GM11168 (cell line): ENCODE data around the gene IGFALS.

Source experiments
- in situ Hi-C: fragments of 300-500 bp; cut with MboI; formaldehyde crosslinking; loops from one replicate; pipeline ENCODE4 v1.12.0; 2022; ENCODE audit warnings: low sequenced_read_pairs; ENCODE audit not compliant: unreplicated experiment

The IGFALS gene

GRCh38 chr16:1793578-1794220 lies at the start of gene IGFALS:
Gene IGFALS (minus strand): TSS chr16:1793705. CDS start chr16:1793652, 53 bp downstream.
- in situ Hi-C loops, result no loop called here

GRCh38 chr16:1839554-1839953 lies 46.0 kb upstream of the IGFALS start:
- in situ Hi-C loops, result no loop called here

DNA sequence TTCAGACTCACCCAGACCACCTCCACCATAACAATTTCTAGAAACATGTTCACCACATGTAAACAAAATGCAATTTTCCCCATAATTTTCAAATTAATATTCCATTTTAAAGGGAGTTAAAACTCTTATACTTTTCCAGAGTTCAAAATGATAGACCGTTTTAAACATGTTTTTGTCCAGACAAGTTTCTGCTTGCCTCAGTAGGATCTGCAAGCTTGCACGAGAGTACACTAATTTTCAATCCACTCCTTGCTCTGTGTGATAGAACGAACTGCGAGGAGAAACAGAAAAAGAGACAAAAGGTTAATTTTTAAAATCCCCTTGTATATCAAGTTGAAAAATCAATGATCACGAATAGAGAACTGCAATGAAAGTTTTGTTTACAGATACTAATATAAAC lies 40.6 kb upstream of the IGFALS start:
- in situ Hi-C loops, result no loop called here

GRCh38 chr16:1832838-1833454 lies 39.4 kb upstream of the IGFALS start:
- in situ Hi-C loops, result no loop called here

GRCh38 chr16:1831186-1832075 lies 37.9 kb upstream of the IGFALS start:
- in situ Hi-C loops, result no loop called here

GRCh38 chr16:1830213-1830612 lies 36.7 kb upstream of the IGFALS start:
- in situ Hi-C loops, result no loop called here

DNA sequence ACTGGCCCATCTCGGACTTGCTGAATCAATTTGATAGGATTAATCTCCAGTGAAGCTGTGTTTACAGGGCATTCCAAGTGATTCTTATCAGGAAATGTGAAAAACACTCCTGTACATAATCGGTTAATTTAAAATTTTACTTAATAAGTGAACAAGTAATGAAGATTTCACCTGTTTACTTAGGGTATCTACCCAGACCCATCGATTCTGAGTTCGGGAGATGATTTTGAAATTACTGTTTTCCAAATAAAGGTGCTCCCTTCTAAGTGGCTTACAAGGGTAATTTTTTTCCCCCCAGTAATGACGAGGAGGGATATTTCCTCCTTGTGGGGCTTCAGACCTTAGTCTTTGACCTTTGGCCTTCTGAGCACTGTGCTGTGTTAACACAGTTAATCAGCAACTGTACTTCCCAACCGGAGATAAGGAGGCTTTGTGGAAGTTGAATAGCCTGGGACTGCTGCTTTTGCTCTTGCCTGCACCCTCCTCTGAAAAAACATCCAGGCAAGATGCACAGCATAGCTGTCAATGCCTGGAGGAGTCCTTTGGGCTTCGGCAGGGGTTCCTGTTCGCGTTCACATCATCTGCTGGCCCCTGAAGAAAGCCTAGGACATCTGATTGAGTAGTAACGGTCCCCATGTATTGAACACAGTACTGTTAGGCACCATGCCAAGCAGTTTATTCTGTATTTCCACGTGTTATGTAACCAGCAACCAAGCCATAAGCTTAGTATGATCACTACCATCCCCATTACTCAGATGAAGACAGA lies 35.3 kb upstream of the IGFALS start:
- in situ Hi-C loops, result no loop called here

DNA sequence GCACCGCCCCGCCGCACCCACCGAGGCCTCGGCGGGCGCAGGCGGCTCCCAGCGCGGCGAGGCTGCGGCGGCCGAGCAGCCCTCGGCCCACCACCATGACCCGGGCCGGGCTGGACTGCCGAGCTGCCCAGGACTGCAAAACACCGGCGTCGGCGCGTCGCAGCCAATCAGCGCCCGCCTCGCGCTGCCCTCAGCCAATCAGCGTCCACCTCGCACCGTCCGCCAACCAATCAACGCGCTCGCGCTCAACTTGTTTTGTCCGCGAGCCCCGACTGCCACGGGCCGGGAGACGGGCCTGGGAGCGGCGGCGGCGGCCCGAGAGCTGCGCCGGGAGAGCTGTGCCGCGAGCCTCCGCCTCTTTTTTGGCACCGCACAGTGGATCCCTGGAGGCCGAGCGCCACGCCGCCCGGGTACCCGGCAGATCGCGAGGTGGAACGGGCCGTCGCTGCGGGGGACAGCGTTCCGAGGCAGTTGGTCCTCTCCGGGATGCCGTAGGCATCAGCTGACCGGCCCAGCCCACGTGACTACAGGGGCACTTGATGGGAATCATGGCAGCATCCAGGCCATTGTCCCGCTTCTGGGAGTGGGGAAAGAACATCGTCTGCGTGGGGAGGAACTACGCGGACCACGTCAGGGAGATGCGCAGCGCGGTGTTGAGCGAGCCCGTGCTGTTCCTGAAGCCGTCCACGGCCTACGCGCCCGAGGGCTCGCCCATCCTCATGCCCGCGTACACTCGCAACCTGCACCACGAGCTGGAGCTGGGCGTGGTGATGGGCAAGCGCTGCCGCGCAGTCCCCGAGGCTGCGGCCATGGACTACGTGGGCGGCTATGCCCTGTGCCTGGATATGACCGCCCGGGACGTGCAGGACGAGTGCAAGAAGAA lies 33.4 kb upstream of the IGFALS start, which contains the start of the genes FAHD1 and HAGH:
FAHD1 (plus strand) TSS at position 516 of the 883 bp plus-strand sequence; CDS start at position 549, 33 bp downstream.
HAGH (minus strand) TSS at position 135 of the 883 bp plus-strand sequence; CDS start at position 97, 38 bp downstream.
- in situ Hi-C loops, result no loop called here

- in situ Hi-C loops, result no loop called here
Measured at GRCh38 chr16:1825864-1826690, 32.6 kb upstream of the IGFALS start.

GRCh38 chr16:1825381-1825863 lies 31.9 kb upstream of the IGFALS start:
- in situ Hi-C loops, result no loop called here

GRCh38 chr16:1823821-1824220 lies 30.3 kb upstream of the IGFALS start:
- in situ Hi-C loops, result no loop called here

DNA sequence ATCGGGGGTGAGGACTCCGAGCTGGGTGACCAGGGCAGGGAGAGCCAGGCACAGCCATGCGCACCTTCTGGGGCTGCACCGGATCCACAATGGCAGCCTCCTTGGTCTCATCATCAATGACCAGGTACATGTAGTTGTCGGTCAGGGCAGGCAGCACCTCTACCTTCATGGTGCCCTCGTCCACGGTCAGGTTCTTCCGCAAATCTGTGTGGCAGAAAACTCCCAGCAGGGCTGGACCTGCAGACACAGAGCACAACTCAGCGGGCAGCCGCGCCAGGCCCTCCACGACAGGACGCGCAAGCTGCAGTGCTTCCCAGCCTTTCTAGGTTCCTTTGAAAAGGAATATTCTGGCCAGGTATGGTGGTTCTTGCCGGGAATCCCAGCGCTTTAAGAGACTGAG lies 29.3 kb upstream of the IGFALS start:
- in situ Hi-C loops, result no loop called here

DNA sequence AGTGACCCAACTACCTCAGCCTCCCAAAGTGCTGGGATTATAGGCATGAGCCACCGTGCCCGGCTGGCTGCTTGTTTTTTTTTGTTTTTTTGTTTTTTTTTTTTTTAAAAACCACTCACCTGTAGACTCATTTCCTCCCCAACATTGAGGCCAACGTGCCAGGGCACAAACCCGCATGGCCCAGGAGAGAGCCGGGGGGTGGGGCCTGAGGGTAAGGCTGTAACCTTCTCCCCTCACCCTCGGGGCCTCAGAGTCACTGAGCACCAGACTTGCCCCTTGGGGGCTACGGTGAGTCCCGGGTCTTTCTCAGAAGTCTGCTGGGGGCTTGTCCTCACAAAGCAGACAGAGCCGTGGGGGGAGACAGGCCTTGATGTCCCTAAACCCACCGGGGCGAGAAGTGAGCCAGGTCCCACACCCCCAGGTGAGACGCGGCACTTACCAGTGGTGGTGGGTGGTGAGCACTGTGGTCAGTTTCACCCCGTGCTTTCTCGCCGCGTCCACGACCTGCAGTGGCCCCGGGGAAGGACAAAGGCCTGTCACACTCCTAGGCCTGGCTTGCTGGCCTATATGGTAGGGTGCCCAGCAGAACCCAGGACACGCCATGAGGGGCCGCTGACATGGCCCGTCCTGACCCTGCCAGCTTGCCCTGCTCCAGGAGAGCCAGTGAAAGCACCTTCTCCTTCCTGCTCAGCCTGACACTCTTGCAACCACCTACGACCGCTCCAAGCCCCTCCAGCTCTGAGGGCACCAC lies 28.5 kb upstream of the IGFALS start:
- in situ Hi-C loops, result no loop called here

GRCh38 chr16:1820946-1821290 lies 27.4 kb upstream of the IGFALS start:
- in situ Hi-C loops, result no loop called here

DNA sequence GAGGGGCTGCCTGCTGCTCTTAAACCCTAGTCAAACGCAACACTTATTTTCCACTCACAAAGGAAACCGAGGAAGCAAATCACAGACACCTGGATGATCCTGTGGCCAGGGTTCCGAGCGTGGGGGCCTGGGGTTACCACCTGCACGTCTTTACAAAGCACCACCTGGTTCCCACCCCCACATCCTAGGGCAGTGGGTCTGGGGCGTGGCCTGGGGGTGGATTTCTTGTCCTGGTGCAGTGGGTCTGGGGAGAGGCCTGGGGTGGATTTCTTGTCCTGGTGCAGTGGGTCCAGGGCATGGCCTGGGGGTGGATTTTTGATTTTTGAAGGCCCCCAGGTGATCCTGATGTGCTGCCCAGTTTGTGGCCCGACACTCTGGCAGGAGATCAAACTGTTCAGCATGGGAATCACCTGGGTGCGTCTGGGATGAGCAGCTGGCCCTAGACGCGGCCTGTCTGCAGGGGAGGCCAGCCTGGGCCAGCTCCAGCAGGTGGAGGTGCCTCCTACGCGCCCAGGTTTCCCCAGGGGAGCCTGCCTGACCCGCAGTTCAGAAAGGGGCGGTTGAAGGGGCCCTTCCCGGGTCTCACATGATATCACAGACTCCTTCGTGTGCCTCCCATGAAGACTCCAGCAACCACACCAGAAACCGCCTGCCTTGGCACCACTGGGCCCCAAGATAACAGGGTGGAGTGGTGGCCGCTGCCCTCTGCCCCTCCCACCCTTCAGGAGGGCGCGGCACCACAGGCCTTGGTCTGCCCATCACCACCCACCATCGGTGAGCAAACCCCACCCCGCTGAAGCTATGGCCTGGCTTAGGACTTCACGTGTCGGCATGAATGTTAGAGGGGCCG lies 26.8 kb upstream of the IGFALS start:
- in situ Hi-C loops, result no loop called here

GRCh38 chr16:1819611-1820010 lies 26.1 kb upstream of the IGFALS start:
- in situ Hi-C loops, result no loop called here
